HG03108 (cell line): ENCODE results near the gene RNF166.
"Not testable (repeated sequence)": the region's sequence is repeated elsewhere in the genome, so short reads cannot be mapped to it uniquely, and the experiment has no call there.

Experiments used
- ATAC-seq: cut with Tn5 transposase; IDR thresholded peaks from one replicate; pipeline ENCODE4 v1.9.1; 2021; ENCODE audit warnings: moderate library complexity; ENCODE audit not compliant: unreplicated experiment

Gene RNF166

DNA sequence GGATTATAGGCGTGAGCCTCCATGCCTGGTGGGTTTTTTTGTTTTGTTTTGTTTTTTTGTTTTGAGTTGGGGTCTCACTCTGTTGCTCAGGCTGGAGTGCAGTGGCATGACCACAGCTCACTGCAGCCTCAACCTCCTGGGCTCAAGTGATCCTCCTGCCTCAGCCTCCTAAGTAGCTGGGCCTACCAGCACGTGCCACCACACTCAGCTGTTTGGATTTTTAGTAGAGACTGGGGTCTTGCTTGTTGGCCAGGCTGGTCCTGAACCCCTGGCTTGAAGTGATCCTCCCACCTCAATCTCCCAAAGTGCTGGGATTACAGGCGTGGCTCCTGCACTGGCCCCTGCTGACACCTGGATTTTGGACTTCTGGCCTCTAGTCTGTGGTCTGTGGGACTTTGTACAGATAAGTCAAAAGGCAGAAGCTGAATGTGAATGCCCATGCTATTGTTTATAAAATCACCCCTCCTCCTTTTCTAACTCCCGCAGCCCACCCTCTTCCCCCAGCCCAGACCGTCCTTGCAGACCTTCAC, 25.6 kb downstream of the RNF166 start:
- ATAC-seq, result no peak

DNA sequence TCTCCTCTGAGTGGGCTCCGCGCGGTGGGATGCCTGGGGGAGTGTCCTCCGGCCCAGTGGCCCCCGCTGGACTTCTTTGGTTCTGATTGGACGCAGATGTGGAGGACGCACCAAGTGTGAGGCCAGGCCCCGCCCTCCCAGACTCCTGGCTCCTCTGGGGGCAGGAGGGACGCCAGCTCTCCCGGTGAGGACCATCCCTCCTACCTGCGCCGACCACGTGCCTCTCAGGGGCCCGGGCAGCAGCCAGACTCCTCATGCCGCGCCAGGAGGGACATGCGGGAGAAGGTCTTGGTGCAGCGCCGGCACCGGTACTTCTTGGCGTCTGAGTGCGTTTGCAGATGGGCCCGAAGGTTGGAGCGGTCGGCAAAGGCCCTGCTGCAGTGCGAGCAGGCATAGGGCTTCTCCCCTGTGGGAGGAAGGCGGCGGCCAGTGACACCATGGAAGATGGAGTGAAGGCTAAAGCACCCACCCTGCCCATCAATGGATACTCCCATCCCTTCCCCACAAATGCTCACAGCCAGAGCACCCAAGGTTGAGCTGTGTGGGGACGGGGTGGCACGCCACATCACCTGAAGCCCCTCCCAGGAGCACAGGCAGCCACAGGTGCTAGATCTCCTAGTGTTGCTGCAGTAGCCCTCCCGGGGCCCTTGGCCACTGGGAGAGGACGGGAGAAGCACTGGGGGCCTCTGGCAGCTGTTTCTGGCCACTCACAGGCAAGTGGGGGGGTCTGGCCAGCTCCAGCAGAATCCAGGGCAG, 27.8 kb downstream of the RNF166 start:
- ATAC-seq, result no peak

DNA sequence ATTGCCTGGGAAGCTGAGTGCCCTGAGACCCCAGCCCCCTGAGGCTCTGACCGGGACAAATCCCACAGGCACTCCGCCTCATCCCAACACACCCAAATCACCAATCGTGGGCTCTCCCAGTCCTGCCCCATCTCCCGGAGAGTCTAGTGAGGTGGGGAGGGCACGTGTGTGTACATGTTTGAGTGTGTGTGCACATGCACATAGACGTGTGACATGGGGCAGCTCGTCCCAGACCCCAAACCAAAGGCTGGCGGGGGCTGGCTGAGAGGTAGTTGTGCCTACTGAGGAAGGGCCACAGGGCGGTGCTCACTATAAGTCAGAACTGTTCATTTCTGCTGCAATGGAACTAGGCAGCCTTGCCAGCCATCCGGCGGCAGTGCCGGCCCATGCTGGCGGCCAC, 28.5 kb downstream of the RNF166 start:
- ATAC-seq, result no peak

DNA sequence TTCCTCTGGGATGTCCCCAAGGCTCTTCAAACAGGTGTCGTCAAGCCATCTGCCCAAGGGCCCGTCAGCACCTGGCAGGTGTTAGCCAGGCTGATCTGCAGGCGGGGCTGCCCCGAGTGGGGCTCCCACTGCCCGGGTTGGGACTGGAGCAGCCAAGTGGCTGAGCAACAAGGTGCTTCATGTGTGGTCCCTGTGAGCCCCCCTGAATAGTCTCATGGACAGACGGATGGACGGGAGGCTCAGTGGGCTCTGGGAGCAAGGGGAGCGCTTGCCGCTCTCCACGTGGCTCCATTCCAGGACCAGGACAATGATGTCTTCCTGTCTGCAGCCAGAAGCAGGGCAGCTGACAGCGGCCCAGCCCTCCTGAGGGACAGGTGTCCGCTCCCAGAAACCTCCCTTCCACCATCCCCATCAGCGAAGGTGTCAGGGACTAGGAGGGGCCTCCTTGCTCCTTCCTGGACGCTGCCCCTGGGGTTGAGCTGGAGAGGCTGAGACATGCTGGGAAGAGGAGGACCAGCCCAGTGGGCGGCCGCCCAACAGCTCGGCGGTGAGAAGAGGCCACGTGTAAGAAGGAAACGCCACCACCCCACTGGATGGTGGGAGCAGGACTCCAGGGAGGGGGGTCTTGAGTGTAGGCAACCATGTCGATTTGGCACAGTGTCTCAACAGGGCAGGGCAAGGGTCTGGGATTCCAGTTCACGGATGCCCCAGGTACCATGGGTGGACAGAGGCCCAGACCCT, 29.5 kb downstream of the RNF166 start:
- no peak for ATAC-seq

DNA sequence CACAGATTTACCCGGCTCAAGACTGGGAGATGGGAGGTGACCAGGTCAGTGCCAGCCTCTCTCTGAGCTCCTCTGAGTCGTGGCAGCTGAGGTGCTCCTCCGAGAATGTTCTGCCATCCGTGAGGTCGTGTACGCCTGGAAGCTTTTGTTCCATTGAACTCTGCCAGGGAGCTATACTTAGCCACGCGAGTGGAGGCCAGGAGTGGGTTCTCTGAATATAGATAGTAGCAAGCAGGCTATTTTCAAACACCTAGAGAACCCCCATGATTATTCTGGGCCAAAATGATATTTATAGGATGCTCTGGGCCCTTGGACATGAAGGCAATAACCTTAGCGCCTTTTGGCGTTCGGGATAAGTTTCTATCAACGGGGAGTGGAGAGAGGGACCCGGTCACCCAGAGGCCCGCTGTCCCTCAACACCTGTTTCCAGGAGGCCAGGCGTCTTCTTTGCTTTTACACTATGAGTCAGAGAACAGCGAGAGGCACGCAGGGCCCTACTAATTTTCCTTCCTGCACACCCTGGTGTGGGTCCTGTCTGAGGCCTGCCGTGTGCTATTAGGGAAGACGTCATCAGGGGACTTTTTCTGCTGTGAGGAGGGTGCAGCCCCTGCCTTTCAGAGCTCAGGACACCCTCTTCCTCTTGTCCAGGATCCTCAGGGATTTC, 32.4 kb downstream of the RNF166 start:
- ATAC-seq, result no peak

DNA sequence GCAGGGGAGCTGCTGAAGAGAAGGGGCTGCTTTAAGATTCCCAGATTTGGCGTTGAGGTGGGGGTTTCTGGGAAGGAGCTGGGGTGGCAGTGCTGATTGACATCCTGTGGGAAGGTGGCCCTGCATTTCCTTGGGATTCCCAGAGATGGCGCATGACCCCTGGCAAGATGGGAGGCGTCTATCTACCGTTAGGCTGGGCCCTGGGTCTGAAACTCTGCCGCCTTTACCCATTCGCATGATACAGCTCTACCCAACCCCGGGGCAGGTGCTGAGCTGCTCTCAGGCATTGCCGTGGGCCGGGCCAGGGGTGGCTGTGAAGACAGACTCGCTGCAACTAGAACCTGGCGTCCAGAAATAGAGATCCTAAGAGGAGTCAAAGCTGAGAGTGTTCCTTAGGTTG, 33.4 kb downstream of the RNF166 start:
- no peak for ATAC-seq

DNA sequence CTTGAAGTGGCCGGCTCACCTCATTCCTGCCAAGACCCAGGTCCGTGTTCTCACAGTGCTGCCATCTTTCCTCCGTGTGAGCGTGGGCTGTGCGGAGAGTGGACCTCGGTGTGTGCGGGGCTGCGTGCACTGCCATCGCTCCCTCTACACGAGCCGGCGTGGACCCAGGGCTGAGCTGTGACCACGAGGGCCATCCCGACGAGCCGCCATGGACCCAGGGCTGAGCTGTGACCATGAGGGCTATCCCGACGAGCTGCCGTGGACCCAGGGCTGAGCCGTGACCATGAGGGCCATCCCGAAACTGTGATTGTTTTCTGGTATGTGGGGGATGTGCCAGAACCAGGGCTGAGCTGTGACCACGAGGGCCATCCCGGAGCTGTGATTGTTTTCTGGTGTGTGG, 34.4 kb downstream of the RNF166 start:
- no peak for ATAC-seq

DNA sequence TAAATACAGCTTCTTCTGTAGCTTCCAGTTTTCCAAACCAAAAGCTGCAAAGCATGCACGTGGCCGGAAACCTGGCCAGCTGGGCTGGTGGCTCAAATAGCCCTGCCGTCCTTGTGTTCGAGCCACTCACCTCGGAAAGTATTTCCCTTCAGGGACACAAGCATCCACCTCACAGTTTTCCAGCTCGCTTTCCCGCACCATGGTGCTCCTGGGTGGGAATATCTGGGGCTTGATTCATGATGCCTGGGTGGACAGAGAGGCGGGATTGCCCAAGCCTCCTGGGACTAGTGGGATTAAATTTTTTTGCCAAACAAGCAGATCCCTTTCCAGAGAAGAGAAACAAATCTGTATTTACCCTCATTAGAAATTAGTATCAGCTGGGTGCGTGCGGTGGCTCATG, 36.2 kb downstream of the RNF166 start:
- no peak for ATAC-seq

DNA sequence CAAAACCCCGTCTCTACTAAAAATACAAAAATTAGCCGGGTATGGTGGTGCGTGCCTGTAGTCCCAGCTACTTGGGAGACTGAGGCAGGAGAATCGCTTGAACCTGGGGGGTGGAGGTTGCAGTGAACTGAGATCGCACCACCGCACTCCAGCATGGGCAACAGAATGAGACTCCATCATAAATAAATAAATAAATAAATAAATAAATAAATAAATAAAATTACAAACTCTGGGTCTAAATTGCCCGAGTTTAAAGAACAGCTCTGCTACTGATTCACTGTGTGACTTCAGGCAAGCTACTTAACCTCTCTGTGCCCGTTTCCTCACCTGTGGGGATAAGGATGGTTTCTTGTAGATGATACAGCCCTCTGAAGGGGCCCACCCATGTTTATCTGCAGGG, 36.7 kb downstream of the RNF166 start:
- not testable (repeated sequence) for ATAC-seq

DNA sequence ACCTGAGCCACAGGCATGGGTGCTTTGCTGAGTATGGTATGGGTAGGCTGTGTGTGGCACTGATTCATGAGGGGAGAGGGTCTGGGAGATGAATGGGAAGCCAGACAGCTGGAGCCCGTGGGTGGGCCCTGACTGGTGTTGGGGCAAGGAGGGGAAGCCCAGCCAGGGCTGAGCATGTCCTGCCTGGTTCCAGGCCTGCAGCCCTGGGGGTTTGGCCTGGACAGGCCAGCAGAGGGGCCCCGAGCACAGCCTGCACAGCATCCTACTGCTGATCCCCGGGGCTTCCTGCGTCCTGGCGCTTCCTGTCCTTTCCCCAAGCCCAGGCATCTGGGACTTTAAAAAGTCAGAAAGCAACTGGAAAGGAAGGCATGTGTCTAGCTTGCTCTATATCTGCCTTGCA, 38.7 kb downstream of the RNF166 start:
- no peak for ATAC-seq

DNA sequence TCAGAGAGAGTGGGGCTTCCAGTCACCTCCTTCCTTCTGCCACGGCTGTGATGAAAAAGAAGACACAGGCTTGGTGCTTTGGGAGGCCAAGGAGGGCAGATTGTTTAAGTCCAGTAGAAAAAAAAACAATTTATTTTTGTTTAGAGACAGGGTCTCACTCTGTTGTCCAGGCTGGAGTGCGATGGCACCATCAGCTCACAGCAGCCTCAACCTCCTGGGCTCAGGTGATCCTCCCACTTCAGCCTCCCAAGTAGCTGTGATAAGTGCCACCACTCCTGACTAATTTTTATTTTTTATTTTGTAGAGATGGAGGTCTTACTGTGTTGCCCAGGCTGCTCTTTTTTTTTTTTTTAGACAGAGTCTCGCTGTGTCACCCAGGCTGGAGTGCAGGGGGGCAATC, 40.6 kb downstream of the RNF166 start:
- no peak for ATAC-seq

DNA sequence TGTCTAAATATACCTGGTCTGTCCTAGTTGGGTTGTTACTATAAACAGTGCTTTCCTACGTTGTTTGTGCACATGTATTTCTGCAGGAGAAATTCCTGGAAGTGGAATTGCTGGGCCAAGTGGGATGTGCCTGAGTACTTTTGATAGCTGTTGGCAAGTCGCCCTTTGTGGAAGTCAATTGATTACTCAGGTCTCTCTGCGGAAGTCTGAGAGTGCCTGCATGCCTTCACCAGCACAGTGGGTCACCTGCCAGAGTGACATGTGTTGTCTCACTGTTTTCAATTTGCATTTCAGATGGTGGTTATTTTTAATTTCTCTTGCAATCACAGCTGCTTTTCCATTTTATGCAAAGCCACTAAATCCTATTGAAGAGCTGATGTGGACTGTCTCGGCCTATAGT, 41.1 kb downstream of the RNF166 start:
- no peak for ATAC-seq

DNA sequence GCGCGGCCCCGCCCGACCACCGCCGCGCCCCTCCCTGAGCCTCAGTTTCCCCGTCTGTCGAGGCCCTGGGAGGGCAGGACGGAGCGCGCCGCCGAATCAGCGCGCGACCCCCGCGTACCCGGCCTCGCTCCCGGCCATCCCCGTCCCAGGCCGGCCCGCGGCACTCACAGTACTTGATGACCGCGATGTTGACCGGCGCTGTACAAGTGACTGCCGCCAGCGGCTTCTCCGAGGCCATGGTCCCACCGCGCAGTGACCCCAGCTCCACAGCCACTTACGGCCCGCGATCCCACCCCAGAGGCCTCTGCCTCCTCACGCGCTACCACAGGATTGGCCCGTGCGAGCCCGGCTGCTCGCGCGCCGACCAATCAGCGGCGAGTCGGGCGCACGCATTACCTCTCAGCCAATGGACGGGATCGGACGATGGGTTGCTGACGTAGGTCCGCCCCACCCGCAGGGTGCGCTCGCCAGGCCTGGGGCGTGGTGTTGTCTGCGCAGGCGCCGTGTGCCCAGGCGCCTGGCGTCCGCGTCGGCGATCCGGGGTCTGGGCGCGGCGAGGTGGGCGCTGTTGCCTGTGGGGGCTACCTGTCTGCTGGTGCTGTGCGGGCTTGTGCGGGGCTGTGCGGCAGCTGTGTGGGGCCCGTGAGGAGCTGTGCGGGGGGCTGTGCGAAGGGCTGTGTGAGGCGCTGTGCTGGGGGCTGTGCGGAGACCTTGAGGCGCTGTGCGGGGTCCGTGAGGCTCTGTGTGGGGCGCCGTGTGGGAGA, 43.2 kb downstream of the RNF166 start, which contains the start of gene MVD:
TSS of gene MVD (minus strand) at position 249 of the 764 bp plus-strand sequence. CDS start at position 238, 11 bp downstream.
- peak; percentile 95 for ATAC-seq

DNA sequence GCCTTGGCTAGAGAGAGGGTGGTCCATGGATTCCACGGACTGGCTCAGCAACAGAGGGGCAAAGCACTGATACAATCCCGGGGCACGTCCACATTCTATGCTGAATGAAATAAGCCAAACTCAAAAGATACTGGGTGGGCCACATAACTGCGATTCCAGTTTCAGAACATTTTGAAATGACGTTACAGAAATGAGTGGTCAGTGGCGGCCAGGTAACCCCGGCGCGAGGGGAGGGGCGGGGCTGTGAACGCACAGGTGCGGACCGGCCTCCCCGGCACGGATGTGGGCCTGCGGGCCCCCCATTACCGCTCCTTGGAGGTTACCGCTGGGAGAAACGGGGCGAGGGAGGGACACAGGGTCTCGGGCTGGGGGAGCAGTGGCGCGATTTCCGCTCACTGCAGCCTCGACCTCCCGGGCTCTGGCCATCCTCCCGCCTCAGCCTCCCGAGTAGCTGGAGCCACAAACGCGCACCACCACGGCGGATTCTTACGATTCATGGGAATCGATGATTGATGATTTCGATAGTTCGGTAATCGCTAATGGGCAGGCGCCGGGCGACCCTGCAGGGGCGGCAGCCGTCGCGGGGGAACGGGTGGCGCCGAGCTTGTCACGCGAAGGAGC, 43.9 kb downstream of the RNF166 start:
- no peak for ATAC-seq

DNA sequence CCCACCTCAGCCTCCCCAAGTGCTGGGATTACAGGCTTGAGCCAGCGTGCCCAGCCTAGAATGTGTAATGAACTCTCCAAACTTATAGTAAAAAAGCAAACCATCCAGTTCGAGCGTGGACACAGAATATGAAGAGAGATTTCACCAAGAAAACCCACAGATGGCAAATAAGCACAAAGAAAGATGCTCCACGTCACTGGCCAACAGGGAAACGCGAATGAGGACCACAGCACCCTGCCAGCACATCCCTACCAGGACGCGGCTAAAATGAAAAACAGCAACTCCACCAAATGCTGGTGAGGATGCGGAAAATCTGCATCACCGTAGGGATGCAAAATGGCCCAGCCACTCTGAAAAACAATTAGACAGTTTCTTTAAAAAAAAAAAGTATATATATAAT, 44.7 kb downstream of the RNF166 start:
- ATAC-seq, result no peak

DNA sequence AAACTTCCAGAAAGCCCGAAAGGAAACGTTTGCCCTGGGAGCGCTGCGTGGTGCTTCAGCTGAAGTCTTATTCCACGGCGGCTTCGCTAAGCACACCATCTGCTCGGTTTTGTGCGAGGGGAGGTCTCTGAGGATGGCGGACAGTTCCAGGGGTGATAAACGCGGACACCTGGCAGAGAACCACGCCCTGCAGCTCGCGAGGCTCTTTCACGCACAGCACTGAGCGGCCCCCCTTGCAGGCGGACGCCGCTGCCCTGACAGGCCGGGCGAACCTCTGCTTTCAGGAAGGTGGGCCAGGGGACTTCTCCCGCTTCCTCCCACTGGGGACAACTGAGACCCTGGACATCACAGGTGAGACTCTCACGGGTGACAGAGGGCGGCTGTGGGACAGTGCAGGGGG, 47.0 kb downstream of the RNF166 start:
- no peak for ATAC-seq

DNA sequence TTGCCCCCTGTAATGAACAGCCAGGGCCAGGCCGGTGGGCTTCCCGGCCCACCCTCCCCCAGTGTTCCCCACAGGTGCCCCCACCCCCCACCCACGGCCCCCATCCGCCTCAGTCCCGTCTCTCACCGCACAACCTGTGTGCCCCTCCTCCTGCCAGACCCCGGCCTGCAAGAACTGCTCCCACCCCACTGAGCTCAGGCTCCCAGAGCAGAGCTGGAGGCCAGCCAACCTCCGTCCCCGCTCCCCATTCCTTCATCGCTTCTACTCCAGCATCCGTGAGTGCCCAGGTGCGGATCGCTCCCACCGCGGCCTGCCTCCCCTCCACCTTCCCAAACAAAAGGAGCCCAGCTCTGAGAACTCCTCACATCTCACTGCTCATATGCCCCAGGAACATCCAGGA, 47.5 kb downstream of the RNF166 start:
- ATAC-seq, result no peak

DNA sequence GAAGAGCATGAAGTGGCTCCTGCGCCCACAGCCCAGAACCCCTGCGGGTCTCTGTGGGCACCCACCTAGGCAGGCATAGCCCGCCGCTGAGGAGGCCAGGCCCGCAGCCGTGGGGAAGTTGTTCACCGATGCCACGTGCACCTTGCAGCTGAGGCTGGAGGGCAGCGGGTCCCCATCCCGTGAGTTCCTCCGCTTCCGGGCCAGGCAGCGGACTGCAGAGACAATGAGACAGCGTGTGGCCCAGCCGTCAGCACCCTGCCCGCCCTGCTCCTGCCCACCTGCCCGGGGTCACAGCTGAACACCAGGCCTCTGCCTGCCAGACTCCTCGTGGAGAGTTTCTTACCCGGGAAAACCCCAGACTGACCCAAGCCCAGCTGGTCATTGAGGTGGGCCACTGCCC, 48.8 kb downstream of the RNF166 start:
- no peak for ATAC-seq

DNA sequence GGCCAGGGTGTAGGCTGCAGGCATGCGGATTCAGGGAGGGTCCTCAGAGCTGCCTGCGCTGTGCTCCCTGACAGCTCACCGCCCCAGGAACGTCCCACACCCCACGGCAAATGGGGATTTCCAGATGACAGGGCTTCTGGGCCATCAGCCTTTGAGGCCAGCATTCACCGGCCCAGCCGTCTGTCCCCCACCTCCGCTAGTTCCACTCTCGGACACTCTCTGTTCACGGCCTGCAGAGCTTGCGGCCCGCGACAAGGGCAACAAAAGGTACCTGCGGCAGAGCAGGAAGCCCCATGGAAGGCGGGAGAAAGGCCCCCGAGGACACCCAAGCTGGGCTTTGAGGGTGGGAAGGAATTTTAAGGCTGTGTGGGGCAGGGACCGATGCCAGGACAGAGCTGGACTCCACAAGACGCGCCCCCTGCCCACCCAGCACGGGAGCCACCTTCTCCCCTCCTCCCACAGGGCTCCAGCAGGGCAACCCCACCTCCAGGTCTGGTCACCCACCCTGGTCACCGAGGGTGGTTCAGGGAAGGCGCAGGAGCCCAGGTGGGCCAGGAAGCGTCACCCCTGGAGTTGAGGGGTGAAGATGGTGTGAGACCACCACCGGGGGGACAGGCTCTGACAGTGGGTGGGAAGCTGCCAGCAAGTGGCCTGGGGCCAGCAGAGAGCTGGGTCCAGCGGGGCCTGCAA, 49.8 kb downstream of the RNF166 start:
- ATAC-seq, result no peak

DNA sequence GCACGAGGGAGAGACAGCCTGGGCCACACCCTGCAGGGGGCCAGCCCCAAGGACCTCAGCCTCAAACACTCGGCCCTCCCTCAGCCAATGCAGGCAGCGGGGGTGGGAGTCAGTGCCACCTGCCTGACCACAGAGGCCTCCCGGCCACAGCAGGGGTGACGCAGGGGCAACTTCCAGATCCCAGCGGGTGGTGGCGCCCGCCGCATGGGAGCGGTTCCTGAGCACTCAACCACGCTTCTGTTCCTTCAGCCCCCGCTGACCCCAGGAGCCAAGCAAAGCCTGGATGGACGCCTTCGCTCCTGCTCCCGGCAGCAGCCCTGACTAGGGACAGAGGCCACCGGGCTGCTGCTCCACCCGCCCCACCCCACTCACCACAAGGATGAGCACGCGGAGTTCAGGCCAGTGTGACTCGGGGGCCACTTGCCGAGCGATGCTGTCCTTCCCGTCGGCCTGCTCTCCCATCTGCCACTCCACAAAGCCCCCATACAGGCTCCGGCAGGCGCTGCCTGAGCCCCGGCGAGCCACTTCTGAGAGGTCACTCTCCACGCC, 50.4 kb downstream of the RNF166 start:
- no peak for ATAC-seq
